Thoracic aorta (tissue), 2 donors: ENCODE data around the gene PCDHGA1. TPM values are rescaled to one million over a fixed set of nuclear protein-coding genes. Genes with fewer than 3 reads are reported as not detected.
A peak's percentile ranks its signal among the peaks of the same experiment; 100 is the strongest.

Experiments
- ATAC-seq: fragments of 150-250 bp; one replicate; pipeline ENCODE4 v1.8.0; 2017; ENCODE audit warnings: low read depth; ENCODE audit not compliant: insufficient number of reproducible peaks, low FRiP score
- DNase-seq: peaks from one replicate; pipeline ENCODE4 v3.0.0-alpha.2; 2020; ENCODE audit warnings: low spot score
- H3K27ac ChIP-seq, 2 donors: fragments of 200-600 bp; sonication (generic); 1 replicate in 1 of 2; 2 replicates in 1 of 2; pipeline ENCODE4 v1.5.1; 2016; ENCODE audit warnings: mild to moderate bottlenecking in 2 of 2, moderate library complexity in 2 of 2
- H3K27me3 ChIP-seq: fragments of 200-600 bp; sonication (generic); replicated peaks from 2 replicates; pipeline ENCODE4 v1.6.0; 2016; ENCODE audit warnings: mild to moderate bottlenecking; ENCODE audit not compliant: insufficient read depth
- H3K36me3 ChIP-seq: fragments of 200-600 bp; sonication (generic); one replicate; pipeline ENCODE4 v1.5.1; 2016
- H3K4me1 ChIP-seq, 2 donors: fragments of 200-600 bp; sonication (generic); 1 replicate in 1 of 2; 2 replicates in 1 of 2; pipeline versions ENCODE4 v1.5.1 to v1.6.0; 2016; ENCODE audit warnings: low read depth in 2 of 2, mild to moderate bottlenecking in 1 of 2; ENCODE audit not compliant: control insufficient read depth in 1 of 2
- H3K4me3 ChIP-seq: fragments of 200-600 bp; sonication (generic); 2 replicates; pipeline ENCODE4 v1.5.1; 2016; ENCODE audit warnings: mild to moderate bottlenecking
- H3K9me3 ChIP-seq: fragments of 200-600 bp; sonication (generic); 2 replicates; pipeline ENCODE4 v1.5.1; 2016
- CTCF ChIP-seq: fragments of 200-600 bp; sonication (generic); IDR thresholded peaks from one replicate; pipeline ENCODE4 v1.5.1; 2019; ENCODE audit warnings: antibody characterized with exemption
- total RNA-seq, 2 donors: library from RNA; depleted of rRNA; stranded (reverse); fragments of >200 nt; gene quantifications; one replicate each; pipeline versions ENCODE4 v1.1.0 to v1.2.3, GENCODE V29; 2016

Gene PCDHGA1
- total RNA-seq, 2 donors from 2014 or later: 0.41 to 2.8 TPM

GRCh38 chr5:141547488-141547887 lies 217.2 kb downstream of the PCDHGA1 start:
- no peak for TF ChIP-seq CTCF
- DNase-seq (no peak), ATAC-seq (no peak)
- Histone ChIP-seq H3K27ac (no peak overlapping the region), H3K4me1 (no peaks in the 10 kb centered on the region), H3K27me3 (no peaks in the 10 kb centered on the region), H3K4me3 (no peak overlapping the region), H3K36me3 (no peaks in the 10 kb centered on the region), H3K9me3 (peaks cover 21% of the 10 kb centered on the region)

GRCh38 chr5:141547921-141548320 lies 217.6 kb downstream of the PCDHGA1 start:
- Histone ChIP-seq H3K36me3 (no peaks in the 10 kb centered on the region), H3K4me1 (no peaks in the 10 kb centered on the region), H3K27me3 (no peaks in the 10 kb centered on the region), H3K9me3 (peaks cover 21% of the 10 kb centered on the region), H3K4me3 (no peak overlapping the region), H3K27ac (no peak overlapping the region)
- no peak for TF ChIP-seq CTCF
- DNase-seq: no peak
- no peak for ATAC-seq

- Histone ChIP-seq H3K27me3 (no peaks in the 10 kb centered on the region), H3K4me1 (peaks cover 19 to 30% of the 10 kb centered on the region in 2 donors), H3K4me3 (peak overlapping the region; percentile 63), H3K9me3 (no peaks in the 10 kb centered on the region), H3K36me3 (no peaks in the 10 kb centered on the region), H3K27ac (peak overlapping the region; percentile 67 to 93)
- DNase-seq: peak; percentile 54
- peak; percentile 75 for ATAC-seq
- TF ChIP-seq CTCF: peak; percentile 75
Measured at GRCh38 chr5:141557681-141558136, 227.4 kb downstream of the PCDHGA1 start.

- H3K9me3 ChIP-seq: no peaks in the 10 kb centered on the region
- H3K27ac ChIP-seq: peak overlapping the region; percentile 67 to 93
- peaks cover 19 to 30% of the 10 kb centered on the region in 2 donors for H3K4me1 ChIP-seq
- TF ChIP-seq CTCF: no peak
- DNase-seq (no peak), ATAC-seq (no peak)
- H3K27me3 ChIP-seq: no peaks in the 10 kb centered on the region
- H3K36me3 ChIP-seq: no peaks in the 10 kb centered on the region
- peak overlapping the region; percentile 63 for H3K4me3 ChIP-seq
Measured at GRCh38 chr5:141558150-141558549, 227.8 kb downstream of the PCDHGA1 start.

GRCh38 chr5:141559461-141559860 lies 229.1 kb downstream of the PCDHGA1 start:
- Histone ChIP-seq H3K4me1 (peaks cover 19 to 33% of the 10 kb centered on the region in 2 donors), H3K27ac (peak overlapping the region; percentile 53 to 93), H3K36me3 (no peaks in the 10 kb centered on the region), H3K27me3 (no peaks in the 10 kb centered on the region), H3K9me3 (no peaks in the 10 kb centered on the region), H3K4me3 (no peak overlapping the region)
- no peak for ATAC-seq
- DNase-seq: no peak
- TF ChIP-seq CTCF: no peak
